H1 (cell line): ENCODE results near the gene TLCD2. TPM values are rescaled to one million over a fixed set of nuclear protein-coding genes. Genes with fewer than 3 reads are reported as not detected.

Experiments
- CTCF ChIA-PET: fragments of 300-600 bp; sonication (Branson Sonifier 250); formaldehyde crosslinking; loops from one replicate; lab custom pipeline; 2021; ENCODE audit not compliant: partially characterized antibody; lab: Charles Lee
- POLR2A ChIA-PET: fragments of 300-600 bp; sonication (Branson Sonifier 250); formaldehyde crosslinking; loops from one replicate; lab custom pipeline; 2021; ENCODE audit warnings: inconsistent platforms; ENCODE audit not compliant: partially characterized antibody; lab: Charles Lee
- DNase-seq, 2 experiments: peaks; one replicate each; pipeline versions ENCODE4 v3.0.0 to v3.0.0-alpha.2; 2010 to 2022; ENCODE audit warnings: low spot score in 2 of 2, low read depth in 1 of 2, mixed read lengths in 1 of 2
- FAIRE-seq: peaks from 2 replicates; lab custom pipeline; 2011; peaks lifted over from hg19 to GRCh38; lab: Jason Lieb, UNC
- H2AFZ ChIP-seq: 2 replicates; pipeline ENCODE4 v1.8.1; 2012; ENCODE audit warnings: low read length, inconsistent platforms
- H2AK5ac ChIP-seq: 2 replicates; pipeline ENCODE4 v1.6.1; 2013; ENCODE audit warnings: low read depth, low read length
- H2BK120ac ChIP-seq: replicated peaks from 2 replicates; pipeline ENCODE3; 2013; ENCODE audit warnings: low read depth, low read length, inconsistent platforms
- H2BK12ac ChIP-seq: 2 replicates; pipeline ENCODE4 v1.6.1; 2013; ENCODE audit warnings: low read depth, low read length
- H2BK15ac ChIP-seq: 2 replicates; pipeline ENCODE4 v1.6.1; 2013; ENCODE audit warnings: low read length
- H2BK20ac ChIP-seq: 2 replicates; pipeline ENCODE4 v1.6.1; 2013; ENCODE audit warnings: low read length
- H2BK5ac ChIP-seq: 2 replicates; pipeline ENCODE4 v1.6.1; 2013; ENCODE audit warnings: low read depth, low read length
- H3K14ac ChIP-seq: 2 replicates; pipeline ENCODE4 v1.6.1; 2013; ENCODE audit warnings: inconsistent platforms; ENCODE audit not compliant: insufficient read length
- H3K18ac ChIP-seq: 2 replicates; pipeline ENCODE4 v1.6.1; 2013; ENCODE audit warnings: low read length; ENCODE audit errors: extremely low read depth
- H3K23ac ChIP-seq: 2 replicates; pipeline ENCODE4 v1.6.1; 2013; ENCODE audit warnings: inconsistent platforms; ENCODE audit not compliant: insufficient read length
- H3K23me2 ChIP-seq: 2 replicates; pipeline ENCODE4 v1.6.1; 2013; ENCODE audit warnings: low read depth, low read length
- H3K27ac ChIP-seq: 2 replicates; pipeline ENCODE4 v1.6.1; 2011; ENCODE audit warnings: low read depth, low read length, inconsistent platforms
- H3K27me3 ChIP-seq, 4 experiments: replicated peaks in 1 of 4; 1 replicate in 1 of 4; 2 replicates in 3 of 4; pipeline versions ENCODE4 v1.6.1 to v1.8.1; 2011 to 2013; ENCODE audit warnings: low read length in 3 of 4, mild to moderate bottlenecking in 3 of 4, inconsistent platforms in 2 of 4, mixed read lengths in 2 of 4, moderate library complexity in 1 of 4; ENCODE audit not compliant: control insufficient read depth in 3 of 4, insufficient read depth in 3 of 4; ENCODE audit errors: extremely low read depth in 1 of 4
- H3K36me3 ChIP-seq, 4 experiments: 2 replicates each; pipeline versions ENCODE4 v1.6.1 to v1.8.1; 2011 to 2013; ENCODE audit warnings: mild to moderate bottlenecking in 4 of 4, low read length in 3 of 4, moderate library complexity in 2 of 4, control low read depth in 1 of 4, inconsistent platforms in 1 of 4; ENCODE audit not compliant: insufficient read depth in 4 of 4, control insufficient read depth in 2 of 4
- H3K4ac ChIP-seq: replicated peaks from 2 replicates; pipeline ENCODE3; 2013; ENCODE audit warnings: low read length, low read depth, mixed read lengths, inconsistent platforms; ENCODE audit not compliant: insufficient read length
- H3K4me1 ChIP-seq, 4 experiments: replicated peaks in 1 of 4; 1 replicate in 1 of 4; 2 replicates in 3 of 4; pipeline versions ENCODE4 v1.6.1 to v1.8.1; 2011 to 2013; ENCODE audit warnings: low read length in 3 of 4, inconsistent platforms in 2 of 4, mixed read lengths in 1 of 4; ENCODE audit not compliant: insufficient read depth in 4 of 4, control insufficient read depth in 3 of 4
- H3K4me2 ChIP-seq, 2 experiments: 2 replicates each; pipeline versions ENCODE4 v1.6.1 to v1.8.1; 2011 to 2013; ENCODE audit warnings: low read depth in 2 of 2, low read length in 2 of 2, control low read depth in 1 of 2, inconsistent platforms in 1 of 2, mild to moderate bottlenecking in 1 of 2; ENCODE audit not compliant: insufficient read depth in 1 of 2
- H3K4me3 ChIP-seq, 4 experiments: fragments of 200-600, 300-600 bp in 1 of 4; sonication (generic), shearing (Covaris generic), sonication (Bioruptor Twin) in 1 of 4; 2 replicates each; pipeline versions ENCODE4 v1.5.1 to v1.8.1; 2011 to 2016; ENCODE audit warnings: low read length in 4 of 4, low read depth in 3 of 4, control low read depth in 2 of 4, inconsistent platforms in 2 of 4, mild to moderate bottlenecking in 2 of 4, mixed read lengths in 1 of 4, moderate library complexity in 1 of 4; ENCODE audit not compliant: insufficient read depth in 2 of 4; ENCODE audit errors: extremely low read depth in 1 of 4
- H3K56ac ChIP-seq: replicated peaks from 2 replicates; pipeline ENCODE3; 2013; ENCODE audit warnings: low read depth, mild to moderate bottlenecking, mixed read lengths, low read length, inconsistent platforms; ENCODE audit not compliant: insufficient read length
- H3K79me1 ChIP-seq: 2 replicates; pipeline ENCODE4 v1.6.1; 2013; ENCODE audit warnings: low read depth, low read length, control low read depth
- H3K79me2 ChIP-seq, 2 experiments: 2 replicates each; pipeline versions ENCODE4 v1.6.1 to v1.8.1; 2012 to 2013; ENCODE audit warnings: low read length in 2 of 2, mild to moderate bottlenecking in 2 of 2, inconsistent platforms in 1 of 2; ENCODE audit not compliant: insufficient read depth in 2 of 2, control insufficient read depth in 1 of 2
- H3K9ac ChIP-seq, 4 experiments: replicated peaks in 1 of 4; 1 replicate in 1 of 4; 2 replicates in 3 of 4; pipeline versions ENCODE4 v1.6.1 to v1.8.1; 2011 to 2013; ENCODE audit warnings: low read depth in 3 of 4, low read length in 3 of 4, control low read depth in 2 of 4, mild to moderate bottlenecking in 2 of 4, moderate library complexity in 2 of 4, inconsistent platforms in 1 of 4; ENCODE audit errors: extremely low read depth in 1 of 4
- H3K9me3 ChIP-seq, 2 experiments: 2 replicates each; pipeline versions ENCODE4 v1.6.1 to v1.8.1; 2012 to 2013; ENCODE audit warnings: mild to moderate bottlenecking in 2 of 2, moderate library complexity in 2 of 2, control low read depth in 1 of 2, inconsistent platforms in 1 of 2, low read depth in 1 of 2, low read length in 1 of 2, mixed read lengths in 1 of 2; ENCODE audit not compliant: insufficient read depth in 2 of 2
- H4K20me1 ChIP-seq, 2 experiments: replicated peaks in 1 of 2; 2 replicates each; pipeline versions ENCODE3 to v1.8.1; 2011 to 2013; ENCODE audit warnings: inconsistent platforms in 2 of 2, low read length in 2 of 2, mild to moderate bottlenecking in 1 of 2; ENCODE audit not compliant: insufficient read depth in 2 of 2, control insufficient read depth in 1 of 2
- H4K5ac ChIP-seq: 2 replicates; pipeline ENCODE4 v1.6.1; 2013; ENCODE audit warnings: low read length, low read depth, mixed read lengths, inconsistent platforms; ENCODE audit not compliant: insufficient read length
- H4K8ac ChIP-seq: 2 replicates; pipeline ENCODE4 v1.8.0; 2013; ENCODE audit warnings: mild to moderate bottlenecking, moderate library complexity, low read length, inconsistent platforms; ENCODE audit not compliant: insufficient read depth; ENCODE audit errors: extremely low read depth
- H4K91ac ChIP-seq: replicated peaks from 2 replicates; pipeline ENCODE3; 2013; ENCODE audit warnings: low read length, mixed read lengths, inconsistent platforms; ENCODE audit not compliant: insufficient read length
- CHD2 ChIP-seq: IDR thresholded peaks from 2 replicates; pipeline ENCODE4 v1.6.1; 2012; ENCODE audit warnings: low read length, improper control_type of control experiment
- KDM1A ChIP-seq: fragments of 200-600, 300-600 bp; sonication (generic); IDR thresholded peaks from 2 replicates; pipeline ENCODE4 v1.7.1; 2016; ENCODE audit warnings: mild to moderate bottlenecking, low read length, borderline replicate concordance
- SP4 ChIP-seq: IDR thresholded peaks from 2 replicates; pipeline ENCODE4 v1.6.1; 2012; ENCODE audit warnings: low read length, inconsistent platforms
- SRF ChIP-seq: IDR thresholded peaks from 2 replicates; pipeline ENCODE4 v1.6.1; 2011; ENCODE audit warnings: mild to moderate bottlenecking, low read depth, low read length, moderate library complexity
- WGBS, 2 experiments: shearing (Covaris generic) in 1 of 2; methylation state at CpG; one replicate each; pipeline versions ENCODE4 v1.1.6 to v1.1.7; 2013 to 2015; ENCODE audit warnings: low lambda C conversion rate in 2 of 2, mixed read lengths in 2 of 2, inconsistent platforms in 1 of 2, low coverage in 1 of 2, missing lambda C conversion rate in 1 of 2; ENCODE audit not compliant: insufficient replicate concordance in 2 of 2, insufficient coverage in 1 of 2, insufficient read length in 1 of 2; ENCODE audit errors: extremely low coverage in 1 of 2, missing lambda C conversion rate in 1 of 2; 5-methylcytosine and 5-hydroxymethylcytosine counted together
- polyA plus RNA-seq, 7 experiments: library from polyadenylated mRNA; depleted of rRNA in 3 of 7; stranded (reverse) in 5 of 7; unstranded in 2 of 7; fragments of >200 nt in 5 of 7; fragments of 200-250 nt in 2 of 7; gene quantifications; 1 replicate in 5 of 7; 2 replicates in 1 of 7; 4 replicates in 1 of 7; pipeline versions ENCODE4 v1.2.1 to v1.2.3, GENCODE V29; 2011 to 2013; ENCODE audit warnings: missing spikeins in 2 of 7, mixed read lengths in 2 of 7
- total RNA-seq: library from RNA; stranded (reverse); fragmentation: NEBNext Ultra II Directional; extraction: Animal tissue kit (Norgen Biotek cat#: 25700); gene quantifications from 2 replicates; pipeline ENCODE4 v1.2.1, GENCODE V29; 2021
- TF ChIP-seq, protein P1 (sequence below): IDR thresholded peaks from 2 replicates; pipeline ENCODE4 v1.6.1; 2012; ENCODE audit warnings: low read length, inconsistent platforms

Gene TLCD2
- total and polyA plus RNA-seq, 2 of the 8 experiments (the other 6 are each of a cell fraction or from before 2014, with no cell fraction given), result 0.47 to 1.4 TPM

DNA sequence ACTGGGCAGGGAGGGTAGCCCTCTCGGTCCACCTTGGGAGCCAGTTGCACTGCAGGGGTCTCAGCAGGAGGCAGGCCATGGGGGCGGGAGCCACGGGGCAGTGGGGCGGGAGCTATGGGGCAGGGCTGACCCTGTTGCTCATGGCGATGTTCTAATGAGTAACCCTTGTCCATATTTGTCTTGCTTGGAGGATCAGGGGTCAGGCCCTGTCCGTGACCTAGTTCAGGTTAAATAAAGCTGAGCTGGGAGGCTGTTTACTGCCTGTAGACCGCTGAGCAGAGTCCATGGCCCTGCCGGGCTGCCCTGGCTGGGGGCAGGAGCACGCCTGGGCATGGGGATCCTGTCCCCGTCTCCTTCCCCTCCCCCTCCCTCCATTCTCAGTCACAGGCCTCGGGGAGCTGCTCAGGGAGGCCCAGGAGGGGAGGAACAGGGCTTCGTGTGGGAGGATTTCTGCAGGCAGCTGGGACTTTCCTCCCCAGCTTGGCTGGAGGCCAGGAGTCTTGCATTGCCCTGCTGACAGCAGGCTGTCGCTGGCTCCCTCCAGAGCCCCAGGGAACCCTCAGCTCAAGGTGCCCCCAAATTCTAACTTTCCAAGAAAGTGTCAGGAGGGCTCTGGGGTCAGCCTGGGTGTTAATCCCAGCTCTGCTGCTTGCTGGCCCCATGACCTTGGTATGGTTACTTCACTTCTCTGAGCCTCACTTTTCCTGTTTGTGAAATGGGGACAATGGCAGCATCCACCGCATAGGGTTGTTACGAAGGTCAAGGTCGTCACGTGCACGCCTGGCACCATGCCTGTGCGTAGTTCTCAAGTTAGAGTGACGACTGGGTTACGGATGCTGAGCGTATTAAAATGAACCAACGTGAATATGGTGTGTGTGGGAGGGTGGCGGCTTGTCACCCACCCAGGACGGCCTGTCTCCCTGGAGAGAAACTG is 26.4 kb upstream of the TLCD2 start:
- Histone ChIP-seq H3K9ac (no peak overlapping the region), H2BK20ac (no peak overlapping the region), H3K9me3 (no peaks in the 10 kb centered on the region; a peak in 1 of 4 replicates), H3K79me2 (no peaks in the 10 kb centered on the region), H3K27ac (no peak overlapping the region), H3K4ac (no peak overlapping the region), H2BK15ac (no peak overlapping the region), H3K79me1 (no peaks in the 10 kb centered on the region), H2BK120ac (no peak overlapping the region), H4K5ac (no peak overlapping the region)
- no peak for FAIRE-seq
- no peak for DNase-seq
- TF ChIP-seq SRF (no peak), KDM1A (no peak), CHD2 (no peak), SP4 (no peak)
- TF ChIP-seq, protein P1, sequence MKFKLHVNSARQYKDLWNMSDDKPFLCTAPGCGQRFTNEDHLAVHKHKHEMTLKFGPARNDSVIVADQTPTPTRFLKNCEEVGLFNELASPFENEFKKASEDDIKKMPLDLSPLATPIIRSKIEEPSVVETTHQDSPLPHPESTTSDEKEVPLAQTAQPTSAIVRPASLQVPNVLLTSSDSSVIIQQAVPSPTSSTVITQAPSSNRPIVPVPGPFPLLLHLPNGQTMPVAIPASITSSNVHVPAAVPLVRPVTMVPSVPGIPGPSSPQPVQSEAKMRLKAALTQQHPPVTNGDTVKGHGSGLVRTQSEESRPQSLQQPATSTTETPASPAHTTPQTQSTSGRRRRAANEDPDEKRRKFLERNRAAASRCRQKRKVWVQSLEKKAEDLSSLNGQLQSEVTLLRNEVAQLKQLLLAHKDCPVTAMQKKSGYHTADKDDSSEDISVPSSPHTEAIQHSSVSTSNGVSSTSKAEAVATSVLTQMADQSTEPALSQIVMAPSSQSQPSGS, result no peak
- TF ChIP-seq, all 59 proteins: peak for 0
- no peaks in the 10 kb centered on the region for H3K23me2 ChIP-seq
- H4K91ac ChIP-seq, result no peak overlapping the region
- H3K4me2 ChIP-seq, result no peak overlapping the region
- H2AFZ ChIP-seq, result no peak overlapping the region
- ChIA-PET POLR2A (interaction anchor here (1.2 to 2.6 kb wide), 6 partner anchors 9 to 47 kb away, joined by 3 to 9 read pairs (median 4); partner anchors contain the start of gene SERPINF1), CTCF (interaction anchor here (0.7 to 1.4 kb wide), 5 partner anchors 12 to 38 kb away, joined by 3 to 4 read pairs (median 3); no protein-coding TSS in a partner anchor)
- peaks cover 0 to 7% (median 1%) of the 10 kb centered on the region in 4 experiments; a peak in 4 of 7 replicates for H3K4me1 ChIP-seq
- peaks cover 0 to 2% of the 10 kb centered on the region in 2 experiments for H4K20me1 ChIP-seq
- H3K23ac ChIP-seq, result no peak overlapping the region
- no peaks in the 10 kb centered on the region for H3K27me3 ChIP-seq
- 88% methylated on average over 19 of the region's 25 CpGs; no CpG with 5 or more reads in 1 of the 2 experiments for WGBS, 2 experiments
- H2AK5ac ChIP-seq, result no peak overlapping the region
- no peak overlapping the region; the same call in 1 of the 2 replicates for H3K18ac ChIP-seq
- H3K4me3 ChIP-seq, result no peak overlapping the region
- no peak overlapping the region for H2BK5ac ChIP-seq
- no peak overlapping the region for H4K8ac ChIP-seq
- H3K56ac ChIP-seq, result no peak overlapping the region
- H3K14ac ChIP-seq, result no peak overlapping the region
- H3K36me3 ChIP-seq, result no peaks in the 10 kb centered on the region
- peak overlapping the region; percentile 39; the same call in 1 of the 2 replicates for H2BK12ac ChIP-seq
